ENCODE results near the gene CLEC4E.

DNA sequence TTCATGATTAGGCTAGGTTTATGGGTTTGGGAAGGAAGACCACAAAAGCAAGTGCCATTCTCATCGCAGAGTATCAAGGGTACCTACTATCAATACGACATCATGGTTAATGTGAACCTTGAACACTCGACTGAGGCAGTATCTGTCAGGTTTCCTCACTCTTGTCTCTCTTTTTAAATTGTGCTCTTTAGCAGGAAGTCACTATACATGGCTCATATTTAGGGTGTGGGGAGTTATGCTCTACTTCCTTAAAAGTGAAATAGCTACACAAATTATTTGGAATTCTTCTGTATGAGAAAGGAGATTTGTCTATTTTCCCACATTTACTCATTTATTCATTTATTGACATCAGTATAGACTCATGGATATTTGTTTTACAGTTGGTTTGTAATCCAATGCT is 5.9 kb upstream of the CLEC4E start:
- TF ChIP-seq, protein P1, sequence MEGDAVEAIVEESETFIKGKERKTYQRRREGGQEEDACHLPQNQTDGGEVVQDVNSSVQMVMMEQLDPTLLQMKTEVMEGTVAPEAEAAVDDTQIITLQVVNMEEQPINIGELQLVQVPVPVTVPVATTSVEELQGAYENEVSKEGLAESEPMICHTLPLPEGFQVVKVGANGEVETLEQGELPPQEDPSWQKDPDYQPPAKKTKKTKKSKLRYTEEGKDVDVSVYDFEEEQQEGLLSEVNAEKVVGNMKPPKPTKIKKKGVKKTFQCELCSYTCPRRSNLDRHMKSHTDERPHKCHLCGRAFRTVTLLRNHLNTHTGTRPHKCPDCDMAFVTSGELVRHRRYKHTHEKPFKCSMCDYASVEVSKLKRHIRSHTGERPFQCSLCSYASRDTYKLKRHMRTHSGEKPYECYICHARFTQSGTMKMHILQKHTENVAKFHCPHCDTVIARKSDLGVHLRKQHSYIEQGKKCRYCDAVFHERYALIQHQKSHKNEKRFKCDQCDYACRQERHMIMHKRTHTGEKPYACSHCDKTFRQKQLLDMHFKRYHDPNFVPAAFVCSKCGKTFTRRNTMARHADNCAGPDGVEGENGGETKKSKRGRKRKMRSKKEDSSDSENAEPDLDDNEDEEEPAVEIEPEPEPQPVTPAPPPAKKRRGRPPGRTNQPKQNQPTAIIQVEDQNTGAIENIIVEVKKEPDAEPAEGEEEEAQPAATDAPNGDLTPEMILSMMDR (IDR thresholded peaks at IDR 0.05; ENCODE audit: low read depth, low read length), result no peak
- TF ChIP-seq POLR2A (IDR thresholded peaks at IDR 0.05; ENCODE audit: extremely low read depth, insufficient read length), result no peak

Data from NB4 (cell line).